Measurements from ENCODE around the gene ESPL1. TPM values are rescaled to one million over a fixed set of nuclear protein-coding genes. Genes with fewer than 3 reads are reported as not detected.

The ESPL1 gene
- total RNA-seq, 1 experiment from 2014 or later = 12.1 TPM

DNA sequence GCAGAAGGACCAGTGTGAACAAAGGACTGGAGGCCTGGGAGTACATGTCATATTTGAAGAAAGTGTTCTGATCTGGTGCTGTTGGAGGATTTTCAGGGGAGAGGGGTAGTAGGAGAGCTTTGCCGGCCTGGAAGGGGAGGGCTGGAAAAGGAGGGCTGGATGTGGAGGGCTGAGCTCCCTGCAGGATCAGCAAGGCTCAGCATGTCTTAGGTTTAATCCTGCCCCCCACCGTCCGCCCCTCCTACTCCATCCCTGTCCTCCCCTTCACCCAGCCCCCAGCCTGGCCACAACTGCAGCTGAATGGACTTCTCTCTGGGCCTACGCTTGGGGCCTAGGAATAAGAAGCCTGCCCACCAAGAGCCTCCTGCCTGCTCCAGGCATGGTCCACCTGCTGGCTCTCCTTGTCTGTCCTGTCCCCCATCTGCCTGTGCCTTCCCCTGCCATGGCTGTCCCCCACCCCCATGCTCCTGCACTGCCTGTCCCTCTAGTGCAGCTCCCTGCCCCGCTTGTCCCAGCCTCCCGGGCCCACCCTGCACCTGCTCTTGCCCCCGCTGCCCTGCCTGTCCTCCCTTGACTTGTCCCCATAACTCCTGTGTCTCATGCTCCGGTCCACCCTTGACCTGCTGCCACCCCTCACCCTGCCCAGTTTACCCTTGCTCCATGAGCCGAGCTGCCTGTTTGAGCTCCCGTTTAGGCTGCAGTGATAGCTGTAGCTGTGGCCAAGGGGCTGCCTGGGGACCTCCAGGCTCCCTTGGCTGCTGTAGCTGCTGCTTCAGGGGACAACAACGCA is 26.3 kb upstream of the ESPL1 start:
- H3K9me3 Mint-ChIP-seq (ENCODE audit: unreplicated experiment) = no peaks in the 10 kb centered on the region
- H3K36me3 Mint-ChIP-seq (ENCODE audit: insufficient read depth, unreplicated experiment) = no peaks in the 10 kb centered on the region
- ChIA-PET POLR2A (interaction anchor here (1.1 kb wide), 1 partner anchor 9 kb away, joined by 4 read pairs; no protein-coding TSS in a partner anchor), CTCF (interaction anchor here (0.6 to 2.5 kb wide), 9 partner anchors 9 to 47 kb away, joined by 3 to 11 read pairs (median 4); partner anchors contain the start of gene ESPL1)
- intact Hi-C loops (cut with micrococcal nuclease) = no loop called here
- no TSS peak for BruUV-seq (replicated peaks)
- no peak for DNase-seq (ENCODE audit: unreplicated experiment)
- H3K27me3 Mint-ChIP-seq (ENCODE audit: insufficient read depth, unreplicated experiment) = peaks cover 35% of the 10 kb centered on the region
- H3K4me1 Mint-ChIP-seq (ENCODE audit: insufficient read depth, unreplicated experiment) = peaks cover under 1% of the 10 kb centered on the region
- no peak overlapping the region for H3K27ac Mint-ChIP-seq (ENCODE audit: low read depth, unreplicated experiment)
- TF ChIP-seq, protein P1, sequence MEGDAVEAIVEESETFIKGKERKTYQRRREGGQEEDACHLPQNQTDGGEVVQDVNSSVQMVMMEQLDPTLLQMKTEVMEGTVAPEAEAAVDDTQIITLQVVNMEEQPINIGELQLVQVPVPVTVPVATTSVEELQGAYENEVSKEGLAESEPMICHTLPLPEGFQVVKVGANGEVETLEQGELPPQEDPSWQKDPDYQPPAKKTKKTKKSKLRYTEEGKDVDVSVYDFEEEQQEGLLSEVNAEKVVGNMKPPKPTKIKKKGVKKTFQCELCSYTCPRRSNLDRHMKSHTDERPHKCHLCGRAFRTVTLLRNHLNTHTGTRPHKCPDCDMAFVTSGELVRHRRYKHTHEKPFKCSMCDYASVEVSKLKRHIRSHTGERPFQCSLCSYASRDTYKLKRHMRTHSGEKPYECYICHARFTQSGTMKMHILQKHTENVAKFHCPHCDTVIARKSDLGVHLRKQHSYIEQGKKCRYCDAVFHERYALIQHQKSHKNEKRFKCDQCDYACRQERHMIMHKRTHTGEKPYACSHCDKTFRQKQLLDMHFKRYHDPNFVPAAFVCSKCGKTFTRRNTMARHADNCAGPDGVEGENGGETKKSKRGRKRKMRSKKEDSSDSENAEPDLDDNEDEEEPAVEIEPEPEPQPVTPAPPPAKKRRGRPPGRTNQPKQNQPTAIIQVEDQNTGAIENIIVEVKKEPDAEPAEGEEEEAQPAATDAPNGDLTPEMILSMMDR (IDR thresholded peaks at IDR 0.05; ENCODE audit: unreplicated experiment) = no peak
- H3K4me3 Mint-ChIP-seq (ENCODE audit: unreplicated experiment) = no peak overlapping the region

DNA sequence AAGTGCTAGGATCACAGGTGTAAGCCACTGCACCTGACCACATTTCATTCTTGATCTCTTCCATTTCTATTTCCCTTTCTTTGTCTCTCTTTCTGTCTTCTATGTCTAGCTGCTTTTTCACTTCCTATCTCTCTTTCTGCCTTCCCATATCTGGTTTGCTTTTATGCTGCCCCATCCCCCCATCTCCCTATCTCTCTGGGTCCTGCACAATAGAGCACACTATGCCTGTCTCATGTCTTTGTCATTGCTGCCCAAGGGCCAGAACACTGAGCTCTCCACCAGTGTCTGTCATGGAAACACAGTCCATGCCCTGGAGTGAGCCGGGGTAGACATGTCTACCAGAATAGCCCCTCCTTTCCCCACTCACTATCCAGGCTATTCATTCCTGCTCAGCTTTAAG is 23.8 kb upstream of the ESPL1 start:
- H3K27me3 Mint-ChIP-seq (ENCODE audit: insufficient read depth, unreplicated experiment) = peaks cover 35% of the 10 kb centered on the region
- TF ChIP-seq, protein P1 (IDR thresholded peaks at IDR 0.05; ENCODE audit: unreplicated experiment) = no peak
- no peaks in the 10 kb centered on the region for H3K9me3 Mint-ChIP-seq (ENCODE audit: unreplicated experiment)
- no peak for DNase-seq (ENCODE audit: unreplicated experiment)
- no peaks in the 10 kb centered on the region for H3K36me3 Mint-ChIP-seq (ENCODE audit: insufficient read depth, unreplicated experiment)
- BruUV-seq (replicated peaks) = no TSS peak
- H3K4me1 Mint-ChIP-seq (ENCODE audit: insufficient read depth, unreplicated experiment) = no peaks in the 10 kb centered on the region
- POLR2A ChIA-PET = interaction anchor here (0.6 to 2.3 kb wide), 5 partner anchors 11 to 135 kb away, joined by 3 to 5 read pairs (median 3); no protein-coding TSS in a partner anchor
- CTCF ChIA-PET = interaction anchor here (0.7 to 1.2 kb wide), 3 partner anchors 31 to 178 kb away, joined by 3 to 4 read pairs (median 4); no protein-coding TSS in a partner anchor
- H3K27ac Mint-ChIP-seq (ENCODE audit: low read depth, unreplicated experiment) = no peak overlapping the region
- no peak overlapping the region for H3K4me3 Mint-ChIP-seq (ENCODE audit: unreplicated experiment)
- intact Hi-C loops (cut with micrococcal nuclease) = no loop called here

DNA sequence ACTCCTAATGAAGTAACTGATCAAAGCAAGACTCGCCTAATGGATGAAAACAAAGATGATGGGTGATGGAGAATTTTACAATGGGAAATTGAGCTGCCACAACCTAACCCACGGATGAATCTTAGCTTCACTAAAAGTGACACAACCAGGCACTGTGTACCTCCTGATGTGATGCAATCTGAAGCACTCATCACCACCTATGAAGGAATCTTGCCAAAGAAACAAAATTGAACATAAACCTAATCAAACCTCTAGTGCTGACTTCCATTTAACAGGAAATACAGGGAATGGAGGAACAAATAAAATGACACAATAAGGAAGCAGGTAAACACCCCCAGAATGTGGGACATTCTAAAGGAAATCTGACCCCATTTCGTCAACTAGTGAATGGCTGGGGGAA is 22.8 kb upstream of the ESPL1 start:
- Mint-ChIP-seq H3K4me3 (ENCODE audit: unreplicated experiment) (no peak overlapping the region), H3K27me3 (ENCODE audit: insufficient read depth, unreplicated experiment) (peaks cover 35% of the 10 kb centered on the region), H3K27ac (ENCODE audit: low read depth, unreplicated experiment) (no peak overlapping the region), H3K4me1 (ENCODE audit: insufficient read depth, unreplicated experiment) (peaks cover under 1% of the 10 kb centered on the region), H3K36me3 (ENCODE audit: insufficient read depth, unreplicated experiment) (no peaks in the 10 kb centered on the region), H3K9me3 (ENCODE audit: unreplicated experiment) (no peaks in the 10 kb centered on the region)
- intact Hi-C loops (cut with micrococcal nuclease) = no loop called here
- TF ChIP-seq, protein P1 (IDR thresholded peaks at IDR 0.05; ENCODE audit: unreplicated experiment) = no peak
- POLR2A ChIA-PET = interaction anchor here (0.8 to 1.0 kb wide), 2 partner anchors 9 to 14 kb away, joined by 3 read pairs; no protein-coding TSS in a partner anchor
- no TSS peak for BruUV-seq (replicated peaks)
- DNase-seq (ENCODE audit: unreplicated experiment) = no peak
- CTCF ChIA-PET = interaction anchor here (0.8 to 1.2 kb wide), 4 partner anchors 32 to 179 kb away, joined by 3 to 7 read pairs (median 4); no protein-coding TSS in a partner anchor

Measured in MCF 10A (cell line).